ENCODE measurements around the gene TBC1D25. TPM values are rescaled to one million over a fixed set of nuclear protein-coding genes. Genes with fewer than 3 reads are reported as not detected.
"Not testable (repeated sequence)": the region's sequence is repeated elsewhere in the genome, so short reads cannot be mapped to it uniquely, and the experiment has no call there.

The TBC1D25 gene
- polyA plus RNA-seq, 1 donor, result 8.0 TPM

GRCh38 chrX:48523682-48524081, 15.8 kb upstream of the TBC1D25 start:
- H3K36me3 ChIP-seq (ENCODE audit: control insufficient read depth, insufficient read depth, low read length), result peaks cover 28% of the 10 kb centered on the region

GRCh38 chrX:48525853-48526252, 13.7 kb upstream of the TBC1D25 start:
- not testable (repeated sequence) for DNase-seq; H3K27me3 ChIP-seq (ENCODE audit: control insufficient read depth, insufficient read depth, low read length); H3K4me1 ChIP-seq (ENCODE audit: control insufficient read depth, insufficient read depth, low read length); H3K27ac ChIP-seq (ENCODE audit: low read length); H3K4me3 ChIP-seq (ENCODE audit: low read length); H3K9me3 ChIP-seq (ENCODE audit: control insufficient read depth, low read depth, low read length)
- peaks cover 31% of the 10 kb centered on the region for H3K36me3 ChIP-seq (ENCODE audit: control insufficient read depth, insufficient read depth, low read length)
- WGBS (ENCODE audit: insufficient coverage, low lambda C conversion rate), result no CpG with 5 or more reads among the region's 8 CpGs

More at GRCh38 chrX:48523682-48524081, 15.8 kb upstream of the TBC1D25 start:
- Histone ChIP-seq H3K4me1 (ENCODE audit: control insufficient read depth, insufficient read depth, low read length) (peaks cover 2% of the 10 kb centered on the region), H3K27ac (ENCODE audit: low read length) (no peak overlapping the region), H3K4me3 (ENCODE audit: low read length) (no peak overlapping the region), H3K27me3 (ENCODE audit: control insufficient read depth, insufficient read depth, low read length) (no peaks in the 10 kb centered on the region), H3K9me3 (ENCODE audit: control insufficient read depth, low read depth, low read length) (no peaks in the 10 kb centered on the region)
- no CpG with 5 or more reads among the region's 12 CpGs for WGBS (ENCODE audit: insufficient coverage, low lambda C conversion rate)
- DNase-seq, result no peak

- Histone ChIP-seq H3K27ac (ENCODE audit: low read length) (no peak overlapping the region), H3K36me3 (ENCODE audit: control insufficient read depth, insufficient read depth, low read length) (peaks cover 26% of the 10 kb centered on the region), H3K9me3 (ENCODE audit: control insufficient read depth, low read depth, low read length) (no peaks in the 10 kb centered on the region), H3K27me3 (ENCODE audit: control insufficient read depth, insufficient read depth, low read length) (no peaks in the 10 kb centered on the region), H3K4me3 (ENCODE audit: low read length) (no peak overlapping the region), H3K4me1 (ENCODE audit: control insufficient read depth, insufficient read depth, low read length) (no peaks in the 10 kb centered on the region)
- DNase-seq, result no peak
- WGBS (ENCODE audit: insufficient coverage, low lambda C conversion rate), result no CpG with 5 or more reads among the region's 3 CpGs
Observed at GRCh38 chrX:48530736-48531135, 8.8 kb upstream of the TBC1D25 start.

- Histone ChIP-seq H3K9me3 (ENCODE audit: control insufficient read depth, low read depth, low read length) (no peaks in the 10 kb centered on the region), H3K4me1 (ENCODE audit: control insufficient read depth, insufficient read depth, low read length) (no peaks in the 10 kb centered on the region), H3K27ac (ENCODE audit: low read length) (peak overlapping the region; percentile 10)
Observed at GRCh38 chrX:48531358-48531959, 8.1 kb upstream of the TBC1D25 start.

GRCh38 chrX:48532161-48532560, 7.4 kb upstream of the TBC1D25 start:
- Histone ChIP-seq H3K27ac (ENCODE audit: low read length) (peak overlapping the region; percentile 10), H3K9me3 (ENCODE audit: control insufficient read depth, low read depth, low read length) (no peaks in the 10 kb centered on the region), H3K4me1 (ENCODE audit: control insufficient read depth, insufficient read depth, low read length) (no peaks in the 10 kb centered on the region), H3K27me3 (ENCODE audit: control insufficient read depth, insufficient read depth, low read length) (no peaks in the 10 kb centered on the region), H3K36me3 (ENCODE audit: control insufficient read depth, insufficient read depth, low read length) (peaks cover 16% of the 10 kb centered on the region), H3K4me3 (ENCODE audit: low read length) (no peak overlapping the region)
- no CpG with 5 or more reads among the region's 1 CpG for WGBS (ENCODE audit: insufficient coverage, low lambda C conversion rate)
- peak in 1 of 2 donors; percentile 5 for DNase-seq

More at GRCh38 chrX:48531358-48531959, 8.1 kb upstream of the TBC1D25 start:
- no peak overlapping the region for H3K4me3 ChIP-seq (ENCODE audit: low read length)
- peak in 1 of 2 donors; percentile 50 for DNase-seq
- WGBS (ENCODE audit: insufficient coverage, low lambda C conversion rate), result no CpG with 5 or more reads among the region's 5 CpGs
- no peaks in the 10 kb centered on the region for H3K27me3 ChIP-seq (ENCODE audit: control insufficient read depth, insufficient read depth, low read length)
- H3K36me3 ChIP-seq (ENCODE audit: control insufficient read depth, insufficient read depth, low read length), result peaks cover 23% of the 10 kb centered on the region

GRCh38 chrX:48533165-48533564, 6.3 kb upstream of the TBC1D25 start:
- H3K27me3 ChIP-seq (ENCODE audit: control insufficient read depth, insufficient read depth, low read length), result no peaks in the 10 kb centered on the region
- no peak overlapping the region for H3K4me3 ChIP-seq (ENCODE audit: low read length)
- 100% methylated on average over 1 of the region's 3 CpGs for WGBS (ENCODE audit: insufficient coverage, low lambda C conversion rate)
- DNase-seq, result no peak
- peaks cover 8% of the 10 kb centered on the region for H3K36me3 ChIP-seq (ENCODE audit: control insufficient read depth, insufficient read depth, low read length)
- no peaks in the 10 kb centered on the region for H3K4me1 ChIP-seq (ENCODE audit: control insufficient read depth, insufficient read depth, low read length)
- no peak overlapping the region for H3K27ac ChIP-seq (ENCODE audit: low read length)
- no peaks in the 10 kb centered on the region for H3K9me3 ChIP-seq (ENCODE audit: control insufficient read depth, low read depth, low read length)

GRCh38 chrX:48538641-48539344, 721 bp upstream of the TBC1D25 start:
- H3K4me3 ChIP-seq (ENCODE audit: low read length), result peak overlapping the region; percentile 74
- no CpG with 5 or more reads among the region's 23 CpGs for WGBS (ENCODE audit: insufficient coverage, low lambda C conversion rate)

GRCh38 chrX:48540028-48540375, 488 bp downstream of the TBC1D25 start:
- Histone ChIP-seq H3K9me3 (ENCODE audit: control insufficient read depth, low read depth, low read length) (no peaks in the 10 kb centered on the region), H3K4me1 (ENCODE audit: control insufficient read depth, insufficient read depth, low read length) (peaks cover 8% of the 10 kb centered on the region), H3K4me3 (ENCODE audit: low read length) (peak overlapping the region; percentile 74), H3K36me3 (ENCODE audit: control insufficient read depth, insufficient read depth, low read length) (peaks cover 5% of the 10 kb centered on the region), H3K27me3 (ENCODE audit: control insufficient read depth, insufficient read depth, low read length) (no peaks in the 10 kb centered on the region), H3K27ac (ENCODE audit: low read length) (peak overlapping the region; percentile 87)
- WGBS (ENCODE audit: insufficient coverage, low lambda C conversion rate), result no CpG with 5 or more reads among the region's 12 CpGs
- DNase-seq, result peak in 1 of 2 donors; percentile 37

More at GRCh38 chrX:48538641-48539344, 721 bp upstream of the TBC1D25 start:
- Histone ChIP-seq H3K27me3 (ENCODE audit: control insufficient read depth, insufficient read depth, low read length) (no peaks in the 10 kb centered on the region), H3K9me3 (ENCODE audit: control insufficient read depth, low read depth, low read length) (no peaks in the 10 kb centered on the region), H3K4me1 (ENCODE audit: control insufficient read depth, insufficient read depth, low read length) (peaks cover 8% of the 10 kb centered on the region), H3K36me3 (ENCODE audit: control insufficient read depth, insufficient read depth, low read length) (no peaks in the 10 kb centered on the region), H3K27ac (ENCODE audit: low read length) (peak overlapping the region; percentile 83)
- no peak for DNase-seq

GRCh38 chrX:48540480-48540879, 966 bp downstream of the TBC1D25 start:
- no peak for DNase-seq
- H3K4me1 ChIP-seq (ENCODE audit: control insufficient read depth, insufficient read depth, low read length), result peaks cover 8% of the 10 kb centered on the region
- peak overlapping the region; percentile 74 for H3K4me3 ChIP-seq (ENCODE audit: low read length)
- H3K9me3 ChIP-seq (ENCODE audit: control insufficient read depth, low read depth, low read length), result no peaks in the 10 kb centered on the region
- no CpG with 5 or more reads among the region's 7 CpGs for WGBS (ENCODE audit: insufficient coverage, low lambda C conversion rate)
- H3K36me3 ChIP-seq (ENCODE audit: control insufficient read depth, insufficient read depth, low read length), result peaks cover 7% of the 10 kb centered on the region
- no peaks in the 10 kb centered on the region for H3K27me3 ChIP-seq (ENCODE audit: control insufficient read depth, insufficient read depth, low read length)
- H3K27ac ChIP-seq (ENCODE audit: low read length), result peak overlapping the region; percentile 87

- Histone ChIP-seq H3K27ac (ENCODE audit: low read length) (no peak overlapping the region), H3K4me1 (ENCODE audit: control insufficient read depth, insufficient read depth, low read length) (peaks cover 8% of the 10 kb centered on the region), H3K4me3 (ENCODE audit: low read length) (no peak overlapping the region), H3K27me3 (ENCODE audit: control insufficient read depth, insufficient read depth, low read length) (no peaks in the 10 kb centered on the region), H3K36me3 (ENCODE audit: control insufficient read depth, insufficient read depth, low read length) (peaks cover 10% of the 10 kb centered on the region), H3K9me3 (ENCODE audit: control insufficient read depth, low read depth, low read length) (no peaks in the 10 kb centered on the region)
- WGBS (ENCODE audit: insufficient coverage, low lambda C conversion rate), result 100% methylated on average over 2 of the region's 10 CpGs
- no peak for DNase-seq
Observed at GRCh38 chrX:48541140-48541814, 1.8 kb downstream of the TBC1D25 start.
